A673 (cell line): ENCODE data around the gene PLEKHS1. TPM values are rescaled to one million over a fixed set of nuclear protein-coding genes. Genes with fewer than 3 reads are reported as not detected.

Experiments used
- BruUV-seq: library from RNA; stranded (reverse); fragments of 400-500 nt; replicated peaks from 2 replicates; lab custom pipeline; 2021; lab: Mats Ljungman, UMichigan
- CTCF ChIA-PET: fragments of 300-600 bp; sonication (Branson Sonifier 250); formaldehyde crosslinking; loops from one replicate; lab custom pipeline; 2022; ENCODE audit warnings: antibody characterized with exemption; lab: Charles Lee
- POLR2A ChIA-PET: fragments of 300-600 bp; sonication (Branson Sonifier 250); formaldehyde crosslinking; loops from one replicate; lab custom pipeline; 2022; ENCODE audit warnings: antibody characterized with exemption; ENCODE audit not compliant: low non-redundant PET; lab: Charles Lee
- DNase-seq: peaks from one replicate; pipeline ENCODE4 v3.0.0-alpha.2; 2015; ENCODE audit warnings: low spot score
- H3K27ac ChIP-seq: fragments of 200-600 bp; sonication (generic); 2 replicates; pipeline ENCODE4 v1.5.1; 2016; ENCODE audit warnings: mixed run types, low read depth, mild to moderate bottlenecking, mixed read lengths, antibody characterized with exemption, low read length; ENCODE audit not compliant: poor library complexity, severe bottlenecking
- H3K27me3 ChIP-seq: fragments of 200-600 bp; sonication (generic); replicated peaks from 2 replicates; pipeline ENCODE4 v1.6.1; 2017; ENCODE audit warnings: mixed run types, low read depth, mild to moderate bottlenecking, mixed read lengths, antibody characterized with exemption, low read length; ENCODE audit not compliant: insufficient read depth, poor library complexity
- H3K36me3 ChIP-seq: fragments of 200-600 bp; sonication (generic); 2 replicates; pipeline ENCODE4 v1.6.1; 2016; ENCODE audit warnings: mixed run types, mild to moderate bottlenecking, mixed read lengths, antibody characterized with exemption, low read length; ENCODE audit not compliant: insufficient read depth, poor library complexity, severe bottlenecking
- H3K4me1 ChIP-seq: fragments of 200-600 bp; sonication (generic); 2 replicates; pipeline ENCODE4 v1.6.1; 2017; ENCODE audit warnings: mixed run types, mild to moderate bottlenecking, mixed read lengths, antibody characterized with exemption, low read length; ENCODE audit not compliant: insufficient read depth, poor library complexity, severe bottlenecking
- H3K4me3 ChIP-seq: fragments of 200-600 bp; sonication (generic); 2 replicates; pipeline ENCODE4 v1.5.1; 2016; ENCODE audit warnings: low read depth, mixed run types, mild to moderate bottlenecking, mixed read lengths, low read length; ENCODE audit not compliant: poor library complexity, severe bottlenecking
- H3K9me3 ChIP-seq: fragments of 200-600 bp; sonication (generic); 2 replicates; pipeline ENCODE4 v1.6.1; 2016; ENCODE audit warnings: mixed run types, low read depth, mild to moderate bottlenecking, mixed read lengths, antibody characterized with exemption, low read length; ENCODE audit not compliant: poor library complexity, severe bottlenecking
- CTCF ChIP-seq: fragments of 300-800, 200-600 bp; sonication (generic); conservative IDR thresholded peaks from 2 replicates; pipeline ENCODE4 v1.5.1; 2017; ENCODE audit warnings: low read depth, mild to moderate bottlenecking, antibody characterized with exemption, low read length, moderate library complexity, mixed read lengths
- EZH2 ChIP-seq: fragments of 200-600 bp; sonication (generic); IDR thresholded peaks from 2 replicates; pipeline ENCODE4 v1.6.1; 2017; ENCODE audit warnings: borderline replicate concordance, low read depth, mild to moderate bottlenecking, mixed read lengths, antibody characterized with exemption, low read length; ENCODE audit not compliant: poor library complexity, severe bottlenecking
- intact Hi-C: fragments of 100-400 bp; cut with micrococcal nuclease; formaldehyde crosslinking; loops from one replicate; pipeline ENCODE4 v1.10.0; 2022; ENCODE audit not compliant: unreplicated experiment
- total RNA-seq: library from RNA; stranded (reverse); gene quantifications from 2 replicates; pipeline ENCODE4 v1.2.3, GENCODE V29; 2021

PLEKHS1 gene
- total RNA-seq, 1 experiment from 2014 or later, result not detected

GRCh38 chr10:113713640-113713982 lies 37.9 kb upstream of the PLEKHS1 start:
- Histone ChIP-seq H3K9me3 (no peaks in the 10 kb centered on the region), H3K4me3 (no peak overlapping the region), H3K27me3 (no peaks in the 10 kb centered on the region), H3K36me3 (peaks cover 10% of the 10 kb centered on the region), H3K27ac (no peak overlapping the region), H3K4me1 (peaks cover 40% of the 10 kb centered on the region)
- no peak for DNase-seq
- no TSS peak for BruUV-seq
- intact Hi-C loops, result no loop called here
- ChIA-PET CTCF (no interaction called here), POLR2A (interaction anchor here (0.7 kb wide), 1 partner anchor 91 kb away, joined by 3 read pairs; no protein-coding TSS in a partner anchor)
- no peak for TF ChIP-seq CTCF

DNA sequence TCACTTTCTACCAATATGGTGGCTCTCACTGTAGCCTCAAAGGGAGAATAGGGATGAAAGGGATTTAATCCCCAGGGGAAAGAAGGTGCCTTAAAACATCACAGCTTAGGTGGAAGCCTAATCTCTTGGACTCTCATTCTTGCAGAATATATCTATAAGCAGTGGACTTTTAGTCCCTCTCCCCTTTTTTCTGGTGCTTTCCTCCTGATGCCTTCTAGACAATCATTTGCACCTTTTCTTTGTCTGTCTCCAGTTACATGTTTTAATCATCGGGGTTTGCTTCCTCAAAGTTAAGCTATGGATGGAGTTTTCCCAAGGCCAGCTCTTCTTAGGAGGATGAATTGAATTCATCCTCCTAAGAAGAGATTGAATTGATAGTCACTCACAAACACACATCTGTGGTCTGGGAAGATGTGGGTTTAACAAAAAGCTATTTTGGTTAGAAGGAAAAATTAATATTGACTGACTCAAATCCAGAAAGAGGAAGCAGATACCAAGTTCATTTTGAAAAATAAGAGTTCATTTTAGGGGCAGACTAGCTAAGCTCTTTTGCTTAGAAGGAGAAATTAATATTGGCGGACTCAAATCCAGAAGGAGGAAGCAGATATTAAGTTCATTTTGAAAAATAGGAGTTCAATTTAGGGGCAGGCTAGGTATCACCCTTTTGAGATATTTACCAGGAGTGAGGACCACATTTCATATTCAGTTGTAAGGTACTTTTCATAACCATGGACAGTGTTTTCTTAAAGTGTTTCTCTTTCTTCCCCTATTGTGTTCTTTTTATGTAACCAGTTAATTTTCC lies 35.2 kb upstream of the PLEKHS1 start:
- CTCF ChIA-PET, result no interaction called here

GRCh38 chr10:113718969-113719822 lies 32.3 kb upstream of the PLEKHS1 start:
- H3K4me1 ChIP-seq, result no peaks in the 10 kb centered on the region
- peaks cover 13% of the 10 kb centered on the region for H3K36me3 ChIP-seq
- intact Hi-C loops, result no loop called here
- POLR2A ChIA-PET, result no interaction called here
- no peaks in the 10 kb centered on the region for H3K27me3 ChIP-seq
- no peak overlapping the region for H3K27ac ChIP-seq
- H3K4me3 ChIP-seq, result no peak overlapping the region
- H3K9me3 ChIP-seq, result no peaks in the 10 kb centered on the region
- BruUV-seq, result no TSS peak
- CTCF ChIA-PET, result no interaction called here
- DNase-seq, result no peak
- TF ChIP-seq CTCF (no peak), EZH2 (no peak)

More for the DNA sequence above, 35.2 kb upstream of the PLEKHS1 start:
- H3K36me3 ChIP-seq, result peaks cover 10% of the 10 kb centered on the region
- no peak overlapping the region for H3K27ac ChIP-seq
- no peak for TF ChIP-seq EZH2
- TF ChIP-seq CTCF, result no peak
- H3K4me3 ChIP-seq, result no peak overlapping the region
- POLR2A ChIA-PET, result interaction anchor here (0.5 kb wide), 1 partner anchor 197 kb away, joined by 3 read pairs; no protein-coding TSS in a partner anchor
- DNase-seq, result no peak
- H3K9me3 ChIP-seq, result no peaks in the 10 kb centered on the region
- intact Hi-C loops, result no loop called here
- no peaks in the 10 kb centered on the region for H3K27me3 ChIP-seq
- H3K4me1 ChIP-seq, result peaks cover 15% of the 10 kb centered on the region
- no TSS peak for BruUV-seq
